ENCODE results near the gene OGDH.
"Not testable (repeated sequence)": the region's sequence is repeated elsewhere in the genome, so short reads cannot be mapped to it uniquely, and the experiment has no call there.

OGDH gene

DNA sequence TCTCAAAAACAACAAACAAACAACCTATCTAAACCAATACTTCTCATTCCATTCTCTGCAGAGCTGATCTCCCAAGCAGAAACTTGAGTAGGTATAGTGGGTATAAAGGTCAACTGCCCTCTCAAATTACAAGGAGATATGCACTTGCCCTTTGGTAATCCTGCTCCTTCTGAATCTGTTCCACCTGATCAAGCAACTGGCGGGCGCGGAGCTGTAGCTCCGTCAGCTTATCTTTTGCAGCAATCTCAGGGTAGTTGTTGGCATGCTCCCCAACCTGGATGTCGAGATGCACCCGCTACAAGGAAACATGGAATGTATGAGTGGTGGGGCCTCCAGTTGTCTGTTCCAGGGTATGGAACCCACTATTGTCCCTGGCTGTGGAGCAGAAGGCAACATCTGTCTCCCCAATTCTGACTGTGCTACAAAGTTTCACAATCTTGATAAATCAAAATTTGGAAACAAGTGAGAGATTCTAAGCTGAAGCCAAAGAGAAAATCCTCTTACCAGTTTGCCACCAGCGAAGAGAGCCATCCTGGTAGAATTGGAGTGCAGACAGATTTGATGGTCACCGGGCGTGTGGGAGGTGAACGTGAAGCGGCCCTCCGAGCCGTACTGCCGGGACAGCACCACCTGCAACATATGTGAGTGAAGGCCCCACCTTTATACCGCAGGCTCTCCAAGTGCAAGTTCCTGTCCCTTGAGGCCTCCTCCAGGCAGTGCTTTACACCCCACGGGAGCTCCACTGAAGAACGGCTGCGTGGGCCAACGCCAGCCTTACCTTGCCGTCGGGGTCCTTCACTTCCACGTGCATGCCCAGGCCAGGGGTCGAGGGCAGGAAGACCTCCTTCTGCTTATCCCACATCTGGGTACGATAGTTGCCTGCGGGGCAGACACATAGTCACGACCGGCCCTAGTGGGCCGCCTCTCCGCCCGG lies 25.2 kb upstream of the OGDH start:
- peak; percentile 39 to 44 for DNase-seq

DNA sequence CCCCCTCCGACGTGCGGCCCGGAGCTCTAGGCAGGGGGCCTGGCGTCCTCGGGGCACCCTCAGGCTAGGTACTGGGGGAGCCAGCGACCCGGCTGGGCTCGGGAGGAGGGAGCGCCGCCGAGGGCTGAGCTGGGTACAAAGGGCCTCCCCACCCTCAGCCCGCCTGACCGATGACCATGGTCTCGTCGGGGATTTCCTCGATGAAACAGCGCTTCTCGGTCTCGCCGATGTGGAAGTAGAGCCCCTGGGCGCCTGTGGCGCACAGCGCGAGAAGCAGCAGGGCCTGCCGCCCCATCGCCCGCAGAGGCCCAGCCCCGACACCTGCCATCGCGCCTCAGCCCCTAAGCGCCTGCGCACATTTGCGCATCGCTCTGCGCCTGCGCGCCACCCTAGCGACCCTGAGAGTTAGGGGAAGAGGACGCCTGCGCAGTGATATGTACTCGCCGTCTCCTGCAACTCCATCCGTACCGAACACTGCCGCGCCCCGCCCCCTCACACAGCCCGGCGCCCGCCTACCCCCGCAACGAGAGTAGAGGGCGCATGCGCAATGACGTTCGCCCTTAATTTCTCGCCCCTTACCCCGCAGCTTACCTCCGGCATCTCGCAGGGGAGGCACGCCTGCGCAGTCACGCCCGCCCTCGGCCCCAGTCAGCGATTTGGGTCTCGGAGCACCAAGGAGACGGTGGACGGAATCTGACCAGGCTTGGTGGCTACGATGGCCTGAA lies 24.4 kb upstream of the OGDH start, which contains the start of gene TMED4:
Gene TMED4 (minus strand): TSS at position 353 of the 725 bp plus-strand sequence. CDS start 25 bp downstream, at position 328.
- DNase-seq = peak; percentile 100

DNA sequence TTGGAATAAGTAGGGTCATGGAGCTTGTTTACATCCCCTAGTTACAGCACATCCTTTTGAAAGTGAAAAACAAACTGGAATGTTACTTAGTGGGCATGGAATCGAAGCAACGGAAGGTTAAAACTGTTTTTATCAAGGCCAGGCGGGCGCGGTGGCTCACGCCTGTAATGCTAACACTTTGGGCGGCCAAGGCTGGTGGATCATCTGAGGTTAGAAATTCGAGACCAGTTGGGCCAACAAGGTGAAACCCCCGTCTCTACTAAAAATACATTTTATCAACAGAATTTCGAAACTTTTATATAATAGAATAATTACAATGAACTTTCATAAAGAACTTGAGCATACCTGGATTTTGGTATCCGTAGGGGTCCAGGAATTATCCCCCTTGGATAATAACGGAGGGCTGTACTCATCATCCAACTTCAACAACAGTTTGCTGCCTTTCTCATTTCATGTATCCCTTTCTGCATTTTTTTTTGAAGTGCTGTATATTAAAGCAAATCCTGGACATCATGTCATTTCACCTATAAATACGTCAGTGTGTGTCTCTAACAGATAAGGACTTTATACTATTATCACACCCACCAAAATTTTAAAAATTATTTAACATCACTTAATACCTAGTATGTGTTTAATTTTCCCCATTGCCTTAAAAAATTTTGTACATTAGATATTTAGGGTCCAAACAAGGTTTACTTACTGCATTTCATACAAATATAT lies 23.1 kb upstream of the OGDH start:
- DNase-seq = no peak

DNA sequence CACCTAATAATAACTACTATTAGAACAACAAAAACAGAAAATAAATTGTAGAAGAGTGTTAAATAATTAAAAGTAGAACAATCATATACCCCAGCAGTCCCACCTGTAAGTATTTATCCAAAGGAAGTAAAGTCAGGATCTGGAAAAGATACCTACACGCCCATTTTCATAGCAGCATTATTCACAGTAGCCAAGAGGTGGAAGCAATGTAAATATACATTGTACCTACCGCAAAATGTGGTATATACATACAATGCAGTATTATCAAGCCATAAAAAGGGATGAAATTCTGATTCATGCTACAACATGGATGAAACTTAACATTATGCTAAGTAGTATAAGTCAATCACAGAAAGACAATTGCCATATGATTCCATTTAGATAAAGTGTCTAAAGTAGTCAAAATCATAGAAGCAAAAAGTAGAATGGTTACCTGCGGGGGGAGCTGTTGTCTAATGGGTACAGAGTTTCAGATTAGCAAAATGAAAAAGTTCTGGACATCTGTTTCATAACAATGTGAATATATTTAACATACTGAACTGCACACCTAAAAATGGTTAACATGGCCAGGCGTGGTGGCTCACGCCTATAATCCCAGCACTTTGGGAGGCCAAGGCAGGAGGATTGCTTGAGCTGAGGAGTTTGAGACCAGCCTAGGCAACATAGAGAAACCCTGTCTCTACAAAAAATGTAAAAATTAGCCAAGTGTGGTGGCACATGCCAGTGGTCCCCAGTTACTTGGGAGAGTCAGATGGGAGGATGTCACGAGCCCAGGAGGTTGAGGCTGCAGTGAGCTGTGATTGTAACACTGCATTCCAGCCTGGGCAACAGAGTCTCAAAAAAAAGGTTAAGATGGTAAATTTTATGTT lies 18.4 kb upstream of the OGDH start:
- peak; percentile 57 to 74 for DNase-seq

DNA sequence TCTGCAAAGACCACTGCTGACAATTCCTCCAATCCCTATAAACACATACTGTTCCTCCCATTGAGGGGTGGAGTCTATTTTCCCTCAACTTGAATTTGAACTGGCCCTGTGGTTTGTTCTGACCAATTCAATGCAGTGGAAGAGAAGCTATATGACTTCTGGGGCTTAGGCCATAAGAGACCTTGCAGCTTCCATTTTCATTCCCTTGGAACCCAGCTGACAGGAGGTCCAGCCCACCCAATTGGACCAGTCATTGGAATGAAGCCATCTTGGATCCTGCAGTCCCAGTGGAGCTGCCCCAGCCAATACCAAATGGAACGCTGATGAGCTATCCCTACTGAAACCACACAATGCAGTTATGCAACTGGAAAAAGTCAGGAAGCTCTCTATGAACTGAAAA lies 15.5 kb upstream of the OGDH start:
- no peak for DNase-seq

DNA sequence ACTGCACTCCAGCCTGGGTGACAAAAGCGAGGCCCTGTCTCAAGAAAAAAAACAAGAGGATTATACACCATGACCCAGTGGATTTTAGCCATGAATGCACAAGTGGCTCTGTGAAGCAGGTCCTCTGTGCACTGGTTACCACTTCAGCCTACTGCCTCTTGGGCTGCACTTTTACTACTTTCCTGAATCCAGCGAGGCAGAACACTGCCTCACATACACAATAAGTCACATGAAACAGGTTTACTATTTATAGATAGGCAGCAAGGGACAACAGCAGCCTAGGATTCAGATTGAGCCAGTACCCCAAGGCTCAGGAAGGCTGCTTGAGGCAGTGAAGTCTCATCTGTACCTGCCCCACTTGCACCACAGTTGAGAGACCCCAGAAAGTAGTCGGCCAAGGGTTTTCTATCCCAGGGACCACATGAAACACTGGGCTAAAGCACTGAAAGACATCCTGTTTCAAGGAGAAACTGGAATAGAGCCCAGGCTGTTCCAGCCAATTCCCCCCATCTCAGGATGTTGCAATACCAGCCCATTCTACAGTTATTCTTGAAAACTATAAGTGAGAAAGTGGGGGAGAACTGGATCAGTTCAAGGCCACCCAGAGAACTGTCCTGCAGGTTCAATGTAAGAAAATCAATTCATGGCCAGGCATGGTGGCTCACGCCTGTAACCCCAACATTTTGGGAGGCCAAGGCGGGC lies 10.3 kb upstream of the OGDH start:
- no peak for DNase-seq

DNA sequence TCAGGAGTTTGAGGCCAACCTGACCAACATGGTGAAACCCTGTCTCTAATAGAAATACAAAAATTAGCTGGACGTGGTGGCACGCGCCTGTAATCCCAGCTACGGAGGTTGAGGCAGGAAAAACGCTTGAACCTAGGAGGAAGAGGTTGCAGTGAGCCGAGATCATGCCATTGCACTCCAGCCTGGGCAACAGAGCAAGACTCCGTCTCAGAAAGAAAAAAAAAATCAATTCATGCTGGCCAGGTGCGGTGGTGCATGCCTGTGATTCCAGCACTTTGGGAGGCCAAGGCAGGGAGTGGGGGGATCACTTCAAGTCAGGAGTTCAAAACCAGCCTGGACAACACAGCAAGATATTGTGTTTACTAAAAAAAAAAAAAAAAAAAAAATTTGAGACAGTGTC lies 9.2 kb upstream of the OGDH start:
- not testable (repeated sequence) for DNase-seq

DNA sequence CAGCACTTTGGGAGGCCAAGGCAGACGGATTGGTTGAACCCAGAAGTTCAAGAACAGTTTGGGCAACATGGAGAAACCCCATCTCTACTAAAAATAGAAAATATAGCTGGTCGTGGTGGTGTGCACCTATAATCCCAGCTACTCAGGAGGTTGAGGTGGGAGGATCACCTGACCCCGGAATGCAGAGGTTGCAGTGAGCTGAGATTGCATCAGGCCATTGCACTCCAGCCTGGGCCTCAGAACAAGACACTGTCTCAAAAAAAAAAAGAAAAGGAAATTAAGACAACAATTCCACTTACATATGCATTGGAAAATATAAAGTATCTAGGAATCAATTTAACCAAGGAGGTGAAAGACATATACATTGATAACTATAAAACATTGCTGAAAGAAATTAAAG lies 7.2 kb upstream of the OGDH start:
- DNase-seq = no peak

DNA sequence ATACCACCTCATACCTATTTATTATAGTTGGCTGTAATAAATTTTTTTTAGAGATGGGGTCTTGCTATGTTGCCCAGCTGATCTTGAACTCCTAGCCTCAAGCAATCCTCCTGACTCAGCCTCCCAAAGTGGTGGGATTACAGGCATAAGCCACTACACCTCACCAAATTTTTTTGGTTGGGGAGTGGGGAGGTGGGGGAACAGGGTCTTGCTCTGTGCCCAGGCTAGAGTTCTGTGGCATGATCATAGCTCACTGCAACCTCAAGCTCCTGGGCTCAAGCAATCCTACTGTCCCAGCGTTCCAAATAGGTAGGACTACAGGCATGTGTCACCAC lies 3.9 kb upstream of the OGDH start:
- no peak for DNase-seq

DNA sequence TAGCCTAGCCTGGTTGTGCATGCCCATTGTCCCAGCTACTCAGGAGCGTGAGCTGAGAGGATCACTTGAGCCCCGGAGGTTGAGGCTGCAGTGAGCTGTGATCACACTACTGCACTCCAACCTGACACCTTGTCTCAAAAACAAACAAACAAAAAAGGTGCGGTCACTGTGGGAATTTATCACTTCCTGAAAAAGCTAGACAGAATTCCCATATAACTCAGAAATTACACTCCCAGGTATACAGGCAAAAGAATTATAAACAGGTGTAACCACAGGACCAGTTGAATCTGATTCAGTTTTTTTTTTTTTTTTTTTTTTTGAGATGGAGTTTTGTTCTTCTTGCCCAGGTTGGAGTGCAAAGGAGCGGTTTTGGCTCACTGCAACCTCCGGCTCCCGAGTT lies 3.2 kb upstream of the OGDH start:
- no peak for DNase-seq

DNA sequence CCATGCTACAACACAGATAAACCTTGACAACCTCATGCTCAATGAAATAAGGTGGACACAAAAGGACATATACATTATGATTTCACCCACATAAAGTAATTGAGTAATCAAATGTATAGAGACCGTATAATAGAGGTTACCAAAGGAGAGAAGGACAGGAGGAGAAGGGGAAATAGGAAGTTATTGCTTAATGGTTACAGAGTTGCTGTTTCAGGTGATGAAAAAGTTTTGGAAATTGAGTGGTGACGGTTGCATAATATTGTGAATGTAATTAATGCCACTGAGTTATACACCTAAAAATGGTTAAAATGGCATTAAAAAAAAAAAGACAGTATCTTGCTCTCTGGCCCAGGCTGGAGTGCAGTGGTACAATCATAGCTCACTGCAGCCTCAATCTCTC lies 1.5 kb upstream of the OGDH start:
- DNase-seq = no peak

DNA sequence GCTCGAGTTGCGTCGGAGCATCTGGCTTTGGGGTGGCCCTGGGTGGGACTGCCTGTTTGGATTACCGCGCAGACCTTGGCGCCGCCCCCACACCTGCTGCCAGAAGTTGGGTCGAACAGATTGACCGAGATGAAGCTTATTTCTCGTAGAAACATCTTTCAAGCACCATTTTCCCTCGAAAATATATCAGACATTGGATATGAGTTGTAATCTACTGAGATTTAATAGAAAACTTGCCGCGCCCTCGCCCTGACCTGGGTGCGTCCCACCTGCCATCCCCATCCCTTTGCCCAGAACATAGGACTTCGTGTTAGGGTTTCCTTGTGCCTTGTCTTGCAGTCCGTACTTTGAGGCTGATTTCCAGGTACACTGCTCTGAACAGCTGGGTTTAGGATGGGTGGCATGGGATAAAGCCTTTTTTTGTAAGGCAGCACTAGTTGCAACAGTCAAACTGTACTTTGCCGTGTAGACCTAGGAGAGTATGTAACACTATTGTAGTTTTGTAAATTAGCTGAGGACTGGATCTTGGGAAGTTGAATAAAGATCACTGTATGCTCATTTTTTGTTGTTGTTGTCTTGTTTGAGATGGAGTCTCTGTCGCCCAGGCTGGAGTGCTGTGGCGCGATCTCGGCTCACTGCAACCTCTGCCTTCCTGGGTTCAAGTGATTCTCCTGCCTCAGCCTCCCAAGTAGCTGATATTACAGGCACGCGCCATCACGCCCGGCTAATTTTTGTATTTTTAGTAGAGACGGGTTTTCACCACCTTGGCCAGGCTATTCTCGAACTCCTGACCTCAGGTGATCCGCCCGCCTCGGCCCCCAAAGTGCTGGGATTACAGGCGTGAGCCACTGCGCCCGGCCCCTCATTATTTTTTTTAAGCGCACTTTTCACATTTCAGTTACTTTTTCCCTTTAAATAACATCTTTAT lies 978 bp downstream of the OGDH start:
- no peak for DNase-seq

DNA sequence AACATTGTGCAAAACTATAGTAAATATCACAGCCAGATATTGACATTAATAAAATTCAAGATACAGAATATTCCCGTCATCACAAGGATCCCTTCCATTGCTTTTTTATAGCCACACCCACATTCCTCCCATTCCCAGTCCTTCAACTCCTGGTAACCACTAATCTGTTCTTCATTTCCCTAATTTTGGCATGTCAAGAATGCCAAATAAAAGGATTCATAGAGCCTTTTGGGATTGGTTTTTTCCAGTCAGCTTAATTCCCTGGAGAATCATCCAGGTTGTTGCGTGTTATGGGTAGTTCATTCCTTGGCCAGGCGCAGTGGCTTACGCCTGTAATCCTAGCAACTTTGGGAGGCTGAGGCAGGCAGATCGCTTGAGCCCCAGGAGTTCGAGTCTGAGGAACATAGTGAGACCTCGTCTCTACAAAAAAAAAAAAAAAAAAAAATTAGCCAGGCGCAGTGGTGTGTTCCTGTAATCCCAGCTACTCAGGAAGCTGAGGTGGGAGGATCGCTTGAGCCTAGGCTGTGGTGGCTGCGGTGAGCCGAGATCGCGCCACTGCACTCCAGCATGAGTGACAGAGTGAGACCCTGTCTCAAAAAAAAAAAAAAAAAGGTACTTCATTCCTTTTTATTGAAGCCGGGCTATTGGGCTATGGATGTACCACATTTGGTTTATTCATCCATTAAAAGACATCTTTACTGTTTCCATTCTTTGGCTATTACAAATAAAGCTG lies 2.7 kb downstream of the OGDH start:
- no peak for DNase-seq

DNA sequence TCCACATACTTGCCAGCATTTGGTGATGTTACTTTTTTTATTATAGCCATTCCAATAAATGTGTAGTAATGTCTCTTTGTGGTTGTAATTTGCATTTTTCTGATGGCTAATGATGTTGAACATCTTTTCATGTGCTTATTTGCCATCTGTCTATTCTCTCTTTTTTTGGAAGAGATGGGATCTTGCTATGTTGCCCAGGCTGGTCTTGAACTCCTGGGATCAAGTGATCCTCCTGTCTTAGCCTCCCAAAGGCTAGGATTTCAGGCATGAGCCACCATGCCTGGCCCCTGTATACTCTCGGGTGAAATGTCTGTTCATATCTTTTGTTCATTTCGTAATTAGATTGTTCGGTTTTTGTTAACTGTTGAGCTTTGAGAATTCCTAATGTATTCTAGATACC lies 3.4 kb downstream of the OGDH start:
- no peak for DNase-seq

DNA sequence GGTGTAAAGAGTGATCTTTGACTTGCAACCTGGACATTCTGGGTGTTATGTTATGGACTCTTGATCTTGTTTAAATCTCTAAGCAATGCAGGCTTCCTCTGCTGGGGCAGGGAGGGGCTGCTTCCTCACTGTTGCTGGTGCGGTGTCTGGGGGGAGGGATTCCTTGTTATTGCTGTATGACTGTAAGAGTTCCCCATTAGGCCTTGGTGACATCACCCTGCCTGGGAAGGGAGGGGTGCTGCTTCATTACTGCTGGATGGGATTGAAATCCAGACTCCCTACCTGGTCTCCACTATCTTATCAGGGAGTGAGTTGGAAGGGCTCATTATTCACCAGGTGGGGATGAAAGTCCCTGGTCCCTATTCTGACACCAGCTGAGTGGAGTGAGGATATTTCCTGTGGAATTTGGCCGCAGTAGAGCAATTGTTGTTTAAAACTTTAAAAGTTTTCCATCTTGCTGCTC lies 8.8 kb downstream of the OGDH start:
- no peak for DNase-seq

DNA sequence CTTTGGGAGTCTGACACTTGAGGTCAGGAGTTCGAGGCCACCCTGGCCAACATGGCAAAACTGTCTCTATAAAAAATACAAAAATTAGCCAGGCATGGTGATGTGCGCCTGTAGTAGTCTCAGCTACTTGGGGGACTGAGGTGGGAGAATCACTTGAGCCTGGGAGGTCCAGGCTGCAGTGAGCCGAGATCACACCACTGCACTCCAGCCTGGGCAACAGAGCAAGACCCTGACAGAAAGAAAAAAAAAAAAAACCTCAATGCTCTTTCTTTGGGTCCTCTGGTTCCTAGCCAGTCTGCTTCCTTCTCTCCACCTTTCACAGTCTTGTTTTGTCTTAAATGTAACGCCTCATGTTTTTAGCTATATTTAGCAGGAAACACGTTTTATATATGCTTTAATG lies 9.4 kb downstream of the OGDH start:
- DNase-seq = no peak

DNA sequence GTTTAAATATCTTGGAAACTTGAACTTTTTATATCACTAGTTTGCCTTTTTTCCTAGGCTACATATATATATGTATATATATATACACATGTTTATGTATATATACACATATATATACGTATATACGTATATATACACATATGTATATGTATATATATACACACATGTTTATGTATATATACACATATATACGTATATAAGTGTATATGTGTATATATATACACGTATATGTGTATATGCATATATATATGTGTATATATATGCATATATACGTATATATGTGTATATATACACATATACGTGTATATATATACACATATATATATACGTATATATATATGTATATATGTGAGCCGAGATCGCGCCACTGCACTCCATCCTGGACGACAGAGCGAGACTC lies 10.1 kb downstream of the OGDH start:
- DNase-seq = no peak

DNA sequence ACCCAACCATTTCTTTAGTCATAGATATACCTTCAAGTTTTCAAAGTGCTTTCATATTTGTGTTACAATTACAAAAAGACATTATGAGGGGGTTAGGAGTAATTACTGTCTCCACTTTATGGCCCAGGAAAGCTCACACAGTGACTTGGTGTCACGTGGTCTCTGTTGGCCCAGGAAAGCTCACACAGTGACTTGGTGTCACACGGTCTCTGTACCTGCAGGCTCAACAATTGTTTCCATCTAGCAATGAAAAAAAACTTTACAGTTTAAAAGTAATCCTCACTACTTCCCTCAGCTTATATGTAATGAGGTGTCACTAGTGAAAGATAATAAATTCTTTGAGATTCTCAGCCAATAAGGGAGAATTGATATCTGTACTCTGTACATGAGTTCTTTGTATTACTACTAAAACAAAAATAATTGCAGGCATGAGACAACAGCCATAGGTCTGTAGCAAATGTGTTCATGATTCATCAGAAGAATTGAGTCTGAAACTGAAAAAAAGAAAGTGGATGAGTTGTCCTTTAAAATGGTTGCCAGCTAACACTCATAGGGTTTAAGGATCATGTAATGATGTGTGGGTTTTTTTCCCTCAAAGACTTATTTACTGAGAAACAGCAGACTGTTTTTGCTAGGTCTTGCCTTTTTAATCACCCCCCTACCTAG lies 10.9 kb downstream of the OGDH start:
- peak in 1 of 2 donors; percentile 24 for DNase-seq

DNA sequence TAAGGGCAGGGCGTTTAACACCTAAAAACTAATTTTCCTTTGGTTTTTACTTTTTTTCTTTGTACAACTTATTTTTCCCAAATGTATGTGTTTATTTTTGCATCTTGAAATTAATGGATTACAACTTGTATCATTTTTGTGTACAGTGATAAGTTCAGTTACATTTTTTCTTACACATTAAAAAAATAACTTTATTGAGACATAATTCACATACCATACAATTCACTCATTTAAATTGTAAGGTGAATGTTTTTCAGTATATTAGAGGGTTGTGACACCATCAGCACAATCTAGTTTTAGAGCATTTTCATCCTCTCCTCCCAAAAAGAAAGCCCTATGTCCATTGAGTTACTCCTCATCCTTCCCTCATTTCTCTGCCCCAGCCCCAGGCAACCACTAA lies 11.6 kb downstream of the OGDH start:
- no peak for DNase-seq
